PC-9 (cell line): ENCODE data around the gene RAD51D. TPM values are rescaled to one million over a fixed set of nuclear protein-coding genes. Genes with fewer than 3 reads are reported as not detected.

Source experiments
- BruUV-seq: library from RNA; stranded (reverse); fragments of 400-500 nt; replicated peaks from 2 replicates; lab custom pipeline; 2021; lab: Mats Ljungman, UMichigan
- CTCF ChIA-PET: fragments of 300-600 bp; sonication (Branson Sonifier 250); formaldehyde crosslinking; loops from one replicate; lab custom pipeline; 2022; ENCODE audit warnings: antibody characterized with exemption; lab: Charles Lee
- POLR2A ChIA-PET: fragments of 300-600 bp; sonication (Branson Sonifier 250); formaldehyde crosslinking; loops from one replicate; lab custom pipeline; 2022; ENCODE audit warnings: antibody characterized with exemption; ENCODE audit not compliant: unreplicated experiment; lab: Charles Lee
- DNase-seq, 2 experiments: peaks; one replicate each; pipeline versions ENCODE4 v3.0.0 to v3.0.0-alpha.2; 2015 to 2022; ENCODE audit warnings: mixed read lengths in 1 of 2
- H2AFZ ChIP-seq: fragments of 200-600 bp; sonication (generic); 2 replicates; pipeline ENCODE4 v1.8.1; 2017; ENCODE audit warnings: antibody characterized with exemption
- H3F3A ChIP-seq: fragments of 200-600 bp; sonication (generic); 2 replicates; pipeline ENCODE4 v1.8.1; 2017; ENCODE audit warnings: antibody characterized with exemption, mild to moderate bottlenecking, low read depth; ENCODE audit not compliant: insufficient read depth
- H3K27ac ChIP-seq: fragments of 200-600 bp; sonication (generic); 2 replicates; pipeline ENCODE4 v1.6.1; 2016; ENCODE audit warnings: mixed run types
- H3K27me3 ChIP-seq: fragments of 200-600 bp; sonication (generic); 2 replicates; pipeline ENCODE4 v1.6.1; 2016; ENCODE audit warnings: low read depth, mixed run types; ENCODE audit not compliant: insufficient read depth
- H3K36me3 ChIP-seq: fragments of 200-600 bp; sonication (generic); 2 replicates; pipeline ENCODE4 v1.6.1; 2016; ENCODE audit warnings: low read depth, mixed run types
- H3K4me1 ChIP-seq: fragments of 200-600 bp; sonication (generic); replicated peaks from 2 replicates; pipeline ENCODE4 v1.6.1; 2016; ENCODE audit warnings: mixed run types; ENCODE audit not compliant: insufficient read depth
- H3K4me2 ChIP-seq: fragments of 200-600 bp; sonication (generic); 2 replicates; pipeline ENCODE4 v1.6.1; 2017; ENCODE audit warnings: mixed run types
- H3K4me3 ChIP-seq: fragments of 200-600 bp; sonication (generic); 2 replicates; pipeline ENCODE4 v1.6.1; 2016; ENCODE audit warnings: mixed run types
- H3K79me2 ChIP-seq: fragments of 200-600 bp; sonication (generic); 2 replicates; pipeline ENCODE4 v1.6.1; 2017; ENCODE audit warnings: low read depth, mixed run types
- H3K9me2 ChIP-seq: fragments of 200-600 bp; sonication (generic); 2 replicates; pipeline ENCODE4 v1.8.1; 2017; ENCODE audit warnings: mild to moderate bottlenecking; ENCODE audit not compliant: insufficient read depth
- H3K9me3 ChIP-seq: fragments of 200-600 bp; sonication (generic); 2 replicates; pipeline ENCODE4 v1.8.1; 2016; ENCODE audit warnings: low read depth; ENCODE audit not compliant: insufficient read depth
- H4K20me1 ChIP-seq: fragments of 200-600 bp; sonication (generic); 2 replicates; pipeline ENCODE4 v1.8.1; 2017; ENCODE audit not compliant: insufficient read depth
- CTCF ChIP-seq: fragments of 200-600 bp; sonication (generic); conservative IDR thresholded peaks from 2 replicates; pipeline ENCODE4 v1.6.1; 2017; ENCODE audit warnings: mixed run types, antibody characterized with exemption, mild to moderate bottlenecking, moderate library complexity
- EZH2 ChIP-seq: fragments of 200-600 bp; sonication (generic); IDR thresholded peaks from 2 replicates; pipeline ENCODE4 v1.8.0; 2017; ENCODE audit warnings: antibody characterized with exemption, low read depth
- intact Hi-C: fragments of 100-400 bp; cut with micrococcal nuclease; formaldehyde crosslinking; loops from one replicate; pipeline ENCODE4 v1.10.0; 2022; ENCODE audit not compliant: unreplicated experiment
- total RNA-seq: library from RNA; stranded (reverse); gene quantifications from 2 replicates; pipeline ENCODE4 v1.2.3, GENCODE V29; 2021

Gene RAD51D
- total RNA-seq, 1 experiment from 2014 or later = 7.8 TPM

GRCh38 chr17:35086931-35087573 is 32.6 kb downstream of the RAD51D start:
- H3K27me3 ChIP-seq = no peaks in the 10 kb centered on the region
- peaks cover 36% of the 10 kb centered on the region for H3F3A ChIP-seq
- DNase-seq = peak; percentile 18 to 62
- no peaks in the 10 kb centered on the region for H3K9me2 ChIP-seq
- H3K36me3 ChIP-seq = no peaks in the 10 kb centered on the region
- H4K20me1 ChIP-seq = no peaks in the 10 kb centered on the region
- BruUV-seq = no TSS peak
- peaks cover 53% of the 10 kb centered on the region for H3K79me2 ChIP-seq
- peaks cover 58% of the 10 kb centered on the region for H3K4me1 ChIP-seq
- POLR2A ChIA-PET = interaction anchor here (0.6 kb wide), 1 partner anchor 23 kb away, joined by 4 read pairs; no protein-coding TSS in a partner anchor
- peak overlapping the region; percentile 78 for H3K27ac ChIP-seq
- peak overlapping the region; percentile 89 for H3K4me2 ChIP-seq
- H2AFZ ChIP-seq = no peak overlapping the region
- peak overlapping the region; percentile 80 for H3K4me3 ChIP-seq
- CTCF ChIA-PET = no interaction called here
- no peaks in the 10 kb centered on the region for H3K9me3 ChIP-seq
- TF ChIP-seq CTCF (no peak), EZH2 (no peak)
- intact Hi-C loops = loop anchor here (5.0 kb wide), 3 partner anchors 65 to 155 kb away; partner anchors contain the start of genes LIG3 and SLFN5

GRCh38 chr17:35086164-35086563 is 33.5 kb downstream of the RAD51D start:
- Histone ChIP-seq H4K20me1 (no peaks in the 10 kb centered on the region), H3K9me2 (no peaks in the 10 kb centered on the region), H3K27me3 (no peaks in the 10 kb centered on the region), H3K4me1 (peaks cover 67% of the 10 kb centered on the region), H3K9me3 (no peaks in the 10 kb centered on the region), H3K4me2 (peak overlapping the region; percentile 89), H3K36me3 (no peaks in the 10 kb centered on the region), H3F3A (peaks cover 39% of the 10 kb centered on the region), H2AFZ (no peak overlapping the region), H3K4me3 (no peak overlapping the region), H3K27ac (peak overlapping the region; percentile 78), H3K79me2 (peaks cover 60% of the 10 kb centered on the region)
- POLR2A ChIA-PET = no interaction called here
- no TSS peak for BruUV-seq
- intact Hi-C loops = loop anchor here (5.0 kb wide), 3 partner anchors 64 to 156 kb away; partner anchors contain the start of genes LIG3 and SLFN5
- no peak for DNase-seq
- TF ChIP-seq CTCF = no peak
- TF ChIP-seq EZH2 = no peak
- CTCF ChIA-PET = no interaction called here

GRCh38 chr17:35084987-35085386 is 34.7 kb downstream of the RAD51D start:
- H3K4me1 ChIP-seq = peaks cover 78% of the 10 kb centered on the region
- intact Hi-C loops = loop anchor here (5.0 kb wide), 3 partner anchors 63 to 157 kb away; partner anchors contain the start of genes LIG3 and SLFN5
- ChIA-PET POLR2A (interaction anchor here (0.6 kb wide), 2 partner anchors 23 to 177 kb away, joined by 3 to 4 read pairs; no protein-coding TSS in a partner anchor), CTCF (interaction anchor here (0.5 to 0.6 kb wide), 2 partner anchors 30 to 365 kb away, joined by 3 to 6 read pairs; no protein-coding TSS in a partner anchor)
- H3F3A ChIP-seq = peaks cover 42% of the 10 kb centered on the region
- H3K4me2 ChIP-seq = peak overlapping the region; percentile 89
- H3K27ac ChIP-seq = peak overlapping the region; percentile 78
- H3K79me2 ChIP-seq = peaks cover 72% of the 10 kb centered on the region
- no peaks in the 10 kb centered on the region for H4K20me1 ChIP-seq
- no peak overlapping the region for H2AFZ ChIP-seq
- no TSS peak for BruUV-seq
- no peaks in the 10 kb centered on the region for H3K36me3 ChIP-seq
- peak overlapping the region; percentile 1; the same call in 1 of the 2 replicates for H3K4me3 ChIP-seq
- no peaks in the 10 kb centered on the region for H3K27me3 ChIP-seq
- H3K9me3 ChIP-seq = no peaks in the 10 kb centered on the region
- TF ChIP-seq CTCF (no peak), EZH2 (no peak)
- H3K9me2 ChIP-seq = no peaks in the 10 kb centered on the region
- DNase-seq = peak; percentile 35 to 94
